ENCODE measurements around the gene SLC7A8.

SLC7A8 gene

DNA sequence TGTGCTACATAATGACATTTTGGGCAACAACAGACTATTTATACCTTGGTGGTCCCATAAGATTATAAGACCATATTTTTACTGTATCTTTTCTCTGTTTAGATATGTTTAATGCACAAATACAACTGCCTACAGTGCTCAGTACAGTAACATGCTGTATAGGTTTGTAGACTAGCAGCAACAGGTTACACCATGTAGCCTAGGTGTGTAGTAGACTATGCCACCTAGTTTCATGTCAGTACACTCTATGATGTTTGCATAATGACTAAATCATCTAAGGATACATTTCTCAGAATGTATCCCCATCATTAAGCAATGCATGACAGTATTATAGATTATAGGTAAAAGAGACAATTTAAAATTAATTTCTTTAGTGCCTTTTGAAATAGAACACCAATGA, 33.7 kb downstream of the SLC7A8 start:
- TF ChIP-seq, protein P1, sequence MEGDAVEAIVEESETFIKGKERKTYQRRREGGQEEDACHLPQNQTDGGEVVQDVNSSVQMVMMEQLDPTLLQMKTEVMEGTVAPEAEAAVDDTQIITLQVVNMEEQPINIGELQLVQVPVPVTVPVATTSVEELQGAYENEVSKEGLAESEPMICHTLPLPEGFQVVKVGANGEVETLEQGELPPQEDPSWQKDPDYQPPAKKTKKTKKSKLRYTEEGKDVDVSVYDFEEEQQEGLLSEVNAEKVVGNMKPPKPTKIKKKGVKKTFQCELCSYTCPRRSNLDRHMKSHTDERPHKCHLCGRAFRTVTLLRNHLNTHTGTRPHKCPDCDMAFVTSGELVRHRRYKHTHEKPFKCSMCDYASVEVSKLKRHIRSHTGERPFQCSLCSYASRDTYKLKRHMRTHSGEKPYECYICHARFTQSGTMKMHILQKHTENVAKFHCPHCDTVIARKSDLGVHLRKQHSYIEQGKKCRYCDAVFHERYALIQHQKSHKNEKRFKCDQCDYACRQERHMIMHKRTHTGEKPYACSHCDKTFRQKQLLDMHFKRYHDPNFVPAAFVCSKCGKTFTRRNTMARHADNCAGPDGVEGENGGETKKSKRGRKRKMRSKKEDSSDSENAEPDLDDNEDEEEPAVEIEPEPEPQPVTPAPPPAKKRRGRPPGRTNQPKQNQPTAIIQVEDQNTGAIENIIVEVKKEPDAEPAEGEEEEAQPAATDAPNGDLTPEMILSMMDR (IDR thresholded peaks at IDR 0.05; ENCODE audit: low read depth, low read length, missing control alignments) = no peak
- DNase-seq (ENCODE audit: extremely low read depth, low read depth) = no peak
- H3K4me3 ChIP-seq (replicated peaks; ENCODE audit: low read depth, low read length) = no peak overlapping the region

DNA sequence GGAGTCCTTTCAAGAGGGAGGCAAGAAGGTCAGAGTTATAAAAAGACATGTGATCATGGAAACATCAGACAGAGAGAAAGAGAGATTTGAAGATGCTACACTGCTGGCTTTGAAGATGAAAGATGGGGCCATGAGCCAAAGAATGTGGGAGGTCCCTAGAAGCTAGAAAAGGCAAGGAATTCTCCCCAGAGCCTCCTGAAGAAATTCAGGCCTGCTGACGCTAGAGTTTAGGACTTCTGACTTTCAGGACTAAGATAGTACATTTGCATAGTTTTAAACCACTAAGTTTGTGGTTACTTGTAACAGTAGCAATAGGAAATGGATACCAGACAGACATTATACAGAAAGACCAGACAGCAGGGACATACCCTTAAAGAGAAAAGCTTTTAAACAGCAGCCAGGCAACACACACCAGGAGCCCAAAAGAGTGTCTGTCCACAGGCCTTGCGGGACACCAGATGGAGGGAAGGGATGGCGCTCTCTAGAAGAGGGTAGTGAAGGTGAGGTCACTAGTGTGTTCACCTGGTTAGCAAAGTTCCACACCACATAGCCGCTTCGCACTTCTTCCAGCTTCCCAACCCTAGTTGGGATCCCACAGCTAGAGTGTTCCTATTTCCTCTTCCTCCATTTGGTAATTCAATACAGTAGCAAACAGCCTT, 34.7 kb downstream of the SLC7A8 start:
- DNase-seq (ENCODE audit: extremely low read depth, low read depth) = no peak
- TF ChIP-seq, protein P1 (IDR thresholded peaks at IDR 0.05; ENCODE audit: low read depth, low read length, missing control alignments) = no peak
- H3K4me3 ChIP-seq (replicated peaks; ENCODE audit: low read depth, low read length) = no peak overlapping the region

DNA sequence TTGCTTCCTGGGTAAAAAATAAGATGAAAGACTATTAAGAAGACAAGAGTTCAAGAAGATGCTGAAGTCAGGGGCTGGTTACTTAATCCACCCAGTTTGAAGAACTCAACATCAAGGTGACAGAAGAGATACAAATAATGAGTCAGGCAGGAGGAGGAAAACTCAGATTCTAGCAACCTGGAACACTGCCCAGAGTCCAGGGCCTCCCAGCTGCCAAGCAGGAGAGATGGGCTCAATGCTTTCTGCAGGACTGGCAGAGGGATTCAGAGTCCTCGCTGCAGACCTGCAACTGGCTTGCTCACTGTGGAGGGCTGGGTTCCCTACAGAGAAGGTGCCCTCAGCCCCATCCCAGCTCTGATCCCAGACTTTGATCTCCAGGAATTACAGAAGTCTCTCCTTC, 35.8 kb downstream of the SLC7A8 start:
- TF ChIP-seq, protein P1 (IDR thresholded peaks at IDR 0.05; ENCODE audit: low read depth, low read length, missing control alignments) = no peak
- no peak for DNase-seq (ENCODE audit: extremely low read depth, low read depth)
- no peak overlapping the region for H3K4me3 ChIP-seq (replicated peaks; ENCODE audit: low read depth, low read length)

DNA sequence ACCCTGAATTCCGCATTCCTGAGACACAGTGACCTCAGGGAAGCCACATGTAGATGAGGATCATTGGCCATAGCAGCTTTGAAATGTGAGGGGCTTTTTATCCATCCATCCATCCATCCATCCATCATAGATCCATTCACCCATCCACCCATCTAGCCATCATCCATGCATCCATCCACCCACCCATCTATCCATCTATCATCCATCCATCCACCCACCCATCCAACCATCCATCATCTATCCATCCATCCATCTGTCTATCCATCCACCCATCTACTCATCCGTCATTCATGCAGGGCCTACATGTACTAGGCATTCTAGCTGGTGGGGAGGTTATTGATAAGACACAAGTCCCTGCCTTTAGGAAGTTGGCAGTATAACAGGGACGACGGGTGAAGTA, 36.5 kb downstream of the SLC7A8 start:
- TF ChIP-seq, protein P1 (IDR thresholded peaks at IDR 0.05; ENCODE audit: low read depth, low read length, missing control alignments) = no peak

DNA sequence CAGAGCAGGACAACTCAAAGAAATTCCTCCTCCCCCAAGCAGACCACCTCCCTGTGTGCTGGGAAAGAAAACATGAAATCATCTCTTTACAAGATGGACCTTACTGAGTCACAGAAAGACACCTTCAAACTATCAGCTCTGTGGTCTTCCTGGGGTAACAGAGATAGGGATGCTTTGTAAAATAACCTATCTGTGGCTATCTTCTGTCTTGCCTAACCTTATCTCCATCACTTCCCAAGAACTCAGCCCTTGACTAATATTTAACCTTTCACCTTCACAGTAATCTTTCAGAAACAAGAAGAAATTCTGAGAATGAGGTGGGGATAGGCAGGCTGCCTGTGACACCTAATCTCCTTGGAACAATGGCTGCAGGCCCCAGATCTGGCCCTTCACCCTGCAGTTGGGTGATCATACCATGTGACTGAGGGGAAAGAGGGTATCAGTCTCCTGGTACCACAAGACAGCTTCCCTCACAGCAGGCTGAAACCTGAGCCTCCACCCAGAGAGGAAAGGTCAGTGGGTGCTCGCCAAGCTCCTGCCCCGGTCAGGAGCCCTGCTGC, 37.0 kb downstream of the SLC7A8 start:
- DNase-seq (ENCODE audit: extremely low read depth, low read depth) = no peak
- H3K4me3 ChIP-seq (replicated peaks; ENCODE audit: low read depth, low read length) = no peak overlapping the region
- TF ChIP-seq, protein P1 (IDR thresholded peaks at IDR 0.05; ENCODE audit: low read depth, low read length, missing control alignments) = no peak

More for the DNA sequence above, 36.5 kb downstream of the SLC7A8 start:
- no peak for DNase-seq (ENCODE audit: extremely low read depth, low read depth)
- no peak overlapping the region for H3K4me3 ChIP-seq (replicated peaks; ENCODE audit: low read depth, low read length)

DNA sequence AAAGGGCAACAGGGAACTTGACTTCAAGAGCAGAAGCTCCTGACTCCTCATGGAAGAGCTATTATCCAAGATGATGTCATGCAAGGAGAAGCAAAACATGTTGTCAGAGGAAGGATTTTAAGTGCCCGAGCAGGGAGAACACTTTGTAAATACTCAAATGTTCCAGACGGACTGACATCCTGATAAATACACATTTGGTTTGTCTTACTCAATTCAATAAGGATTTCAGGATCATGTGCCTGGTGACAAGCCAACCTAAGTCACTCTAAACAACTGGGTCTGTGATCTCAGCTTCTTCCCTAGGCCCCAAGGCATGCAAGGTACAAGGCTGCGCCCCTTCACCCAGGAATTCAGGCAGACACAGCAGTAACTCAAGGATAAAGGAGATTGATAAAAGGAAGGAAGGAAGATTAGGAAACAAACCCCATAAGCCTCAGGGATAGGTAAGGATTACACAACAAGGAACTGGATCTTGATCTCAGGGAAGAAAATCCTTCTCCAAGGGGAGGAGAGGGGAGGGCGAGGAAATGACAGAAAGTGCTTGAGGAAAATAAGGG, 37.6 kb downstream of the SLC7A8 start:
- no peak for DNase-seq (ENCODE audit: extremely low read depth, low read depth)
- TF ChIP-seq, protein P1 (IDR thresholded peaks at IDR 0.05; ENCODE audit: low read depth, low read length, missing control alignments) = no peak
- H3K4me3 ChIP-seq (replicated peaks; ENCODE audit: low read depth, low read length) = no peak overlapping the region
